HUES48 (cell line): ENCODE results near the gene SNRPB.
A peak's percentile ranks its signal among the peaks of the same experiment; 100 is the strongest.

Source experiments
- H3K27ac ChIP-seq: one replicate; pipeline ENCODE4 v1.7.0; 2013; ENCODE audit warnings: low read depth, low read length, inconsistent platforms
- H3K27me3 ChIP-seq: 2 replicates; pipeline ENCODE4 v1.6.1; 2013; ENCODE audit warnings: mild to moderate bottlenecking, low read length; ENCODE audit not compliant: control insufficient read depth, insufficient read depth
- H3K36me3 ChIP-seq: 2 replicates; pipeline ENCODE4 v1.6.1; 2013; ENCODE audit warnings: low read length; ENCODE audit not compliant: control insufficient read depth, insufficient read depth
- H3K4me1 ChIP-seq: 2 replicates; pipeline ENCODE4 v1.6.1; 2013; ENCODE audit warnings: mild to moderate bottlenecking, low read length; ENCODE audit not compliant: control insufficient read depth, insufficient read depth
- H3K4me3 ChIP-seq: 2 replicates; pipeline ENCODE4 v1.5.1; 2013; ENCODE audit warnings: mild to moderate bottlenecking, low read depth, low read length
- H3K9ac ChIP-seq: 2 replicates; pipeline ENCODE4 v1.6.1; 2013; ENCODE audit warnings: mild to moderate bottlenecking, low read depth, low read length, moderate library complexity
- H3K9me3 ChIP-seq: 2 replicates; pipeline ENCODE4 v1.6.1; 2013; ENCODE audit warnings: low read length; ENCODE audit not compliant: control insufficient read depth, insufficient read depth

The SNRPB gene

DNA sequence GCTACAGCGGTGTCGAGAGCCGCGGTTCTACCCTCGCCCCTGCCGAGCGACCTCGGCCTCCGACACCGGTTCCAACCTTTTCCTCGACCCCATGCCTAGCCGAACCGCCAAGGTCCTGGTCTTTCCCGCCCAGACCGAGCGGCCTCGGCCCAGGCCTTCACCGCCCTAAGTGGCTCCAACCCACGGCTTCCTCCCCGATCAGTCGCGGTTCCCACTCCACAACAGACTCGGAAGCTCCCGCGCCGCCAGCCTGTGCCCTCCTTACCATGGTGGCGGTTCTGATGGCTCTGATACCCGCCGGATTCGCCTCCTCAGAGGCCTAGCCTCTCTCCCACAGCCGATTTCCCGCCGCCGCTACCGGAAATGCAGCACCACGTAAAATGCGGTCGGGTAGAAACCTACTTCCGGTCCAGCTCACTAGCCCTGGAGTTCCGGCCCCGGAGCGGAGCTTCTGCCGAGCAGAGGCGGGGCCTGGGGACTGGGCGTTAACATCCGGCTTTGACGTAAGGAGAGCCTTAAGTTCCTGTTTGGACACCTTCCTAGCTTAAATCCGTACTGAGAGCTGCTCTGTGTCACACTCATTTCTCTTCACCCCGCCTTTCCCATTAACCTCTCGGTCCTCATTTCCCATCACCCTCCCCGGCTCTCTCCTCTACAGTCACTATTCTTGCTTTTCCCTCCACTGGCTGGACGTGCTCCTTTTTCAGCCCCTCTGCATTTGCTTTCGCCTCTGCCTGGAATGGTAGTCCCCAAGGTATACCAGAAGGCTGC, at the start of gene SNRPB:
TSS of gene SNRPB (minus strand) at position 367 of the 771 bp plus-strand sequence. CDS start at position 268, 99 bp downstream.
- H3K9me3 ChIP-seq: no peaks in the 10 kb centered on the region
- H3K27me3 ChIP-seq: no peaks in the 10 kb centered on the region
- peak within 1 kb of the TSS; percentile 95 for H3K27ac ChIP-seq
- peaks cover 11% of the 10 kb centered on the region; the same call in 1 of the 2 replicates for H3K4me1 ChIP-seq
- H3K36me3 ChIP-seq: peaks cover 36% of the 10 kb centered on the region
- peak within 1 kb of the TSS; percentile 98 for H3K4me3 ChIP-seq
- peak within 1 kb of the TSS; percentile 100 for H3K9ac ChIP-seq

DNA sequence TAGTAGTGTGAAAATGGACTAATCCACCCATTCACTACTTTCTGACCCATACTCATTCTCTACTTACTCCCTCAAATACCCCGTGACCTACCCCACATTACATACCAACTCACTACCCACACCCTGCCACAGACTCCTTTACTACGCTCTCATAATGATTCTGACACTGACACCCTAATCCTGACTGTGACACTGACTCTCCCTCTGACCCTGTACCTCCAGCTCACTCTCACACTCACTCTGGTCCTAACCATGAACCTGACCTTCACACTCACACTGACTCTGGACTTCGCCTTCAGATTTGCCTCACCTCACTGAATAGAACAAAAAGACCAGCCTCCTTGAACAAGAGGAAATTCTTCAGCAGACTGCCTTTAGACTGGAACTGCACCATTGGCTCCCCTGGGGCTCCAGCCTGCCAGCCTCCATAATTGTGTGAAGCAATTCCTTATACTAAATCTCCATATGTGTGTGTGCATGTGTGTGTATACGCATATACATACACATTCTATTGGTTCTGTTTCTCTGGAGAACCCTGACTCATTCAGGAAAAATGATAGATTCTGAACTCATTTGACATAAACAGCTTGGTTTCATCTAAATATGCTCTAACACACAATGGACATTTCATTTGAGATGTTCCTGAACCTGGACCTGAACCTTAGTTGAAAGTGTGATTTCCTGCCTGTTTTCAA, 48.7 kb upstream of the SNRPB start:
- Histone ChIP-seq H3K4me3 (no peak overlapping the region), H3K27ac (no peak overlapping the region), H3K36me3 (no peaks in the 10 kb centered on the region), H3K9ac (no peak overlapping the region), H3K9me3 (no peaks in the 10 kb centered on the region), H3K27me3 (peaks cover 99% of the 10 kb centered on the region), H3K4me1 (no peaks in the 10 kb centered on the region)

DNA sequence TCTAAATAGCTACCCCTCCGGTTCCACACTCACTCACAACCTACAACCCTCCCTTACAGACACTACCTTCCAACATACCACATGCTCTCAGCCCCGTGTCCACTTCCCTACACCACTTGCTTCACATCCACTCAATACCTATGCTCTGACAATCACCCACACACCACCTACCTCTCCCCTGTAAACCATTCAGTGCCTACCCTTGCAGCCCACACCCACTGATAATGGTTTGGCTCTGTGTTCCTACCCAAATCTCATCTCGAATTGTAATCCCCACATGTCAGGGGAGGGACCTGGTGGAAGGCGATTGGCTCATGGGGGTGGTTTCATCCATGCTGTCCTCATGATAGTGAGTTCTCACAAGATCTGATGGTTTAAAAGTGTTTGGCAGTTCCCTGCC, 48.0 kb upstream of the SNRPB start:
- peaks cover 99% of the 10 kb centered on the region for H3K27me3 ChIP-seq

DNA sequence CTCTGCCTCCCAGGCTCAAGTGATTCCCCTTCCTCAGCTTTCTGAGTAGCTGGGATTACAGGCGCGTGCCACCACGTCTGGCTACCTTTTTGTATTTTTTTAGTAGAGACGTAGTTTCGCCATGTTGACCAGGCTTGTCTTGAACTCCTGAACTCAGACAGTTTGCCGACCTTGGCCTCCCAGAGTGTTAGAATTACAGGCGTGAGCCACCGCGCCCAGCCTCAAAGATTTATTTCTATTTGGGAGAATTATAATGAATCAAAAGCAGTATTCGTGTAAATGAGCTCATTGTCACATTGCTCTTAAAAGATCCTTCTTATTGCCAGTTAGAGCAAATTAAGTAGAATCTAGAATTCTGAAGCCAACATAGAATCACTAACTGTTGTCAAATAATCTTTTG, 47.5 kb upstream of the SNRPB start:
- Histone ChIP-seq H3K9ac (no peak overlapping the region), H3K9me3 (no peaks in the 10 kb centered on the region), H3K27ac (no peak overlapping the region), H3K4me3 (no peak overlapping the region), H3K27me3 (peaks cover 99% of the 10 kb centered on the region), H3K4me1 (no peaks in the 10 kb centered on the region), H3K36me3 (no peaks in the 10 kb centered on the region)

More for the DNA sequence above, 48.0 kb upstream of the SNRPB start:
- Histone ChIP-seq H3K9me3 (no peaks in the 10 kb centered on the region), H3K36me3 (no peaks in the 10 kb centered on the region), H3K4me1 (no peaks in the 10 kb centered on the region), H3K27ac (no peak overlapping the region), H3K4me3 (no peak overlapping the region), H3K9ac (no peak overlapping the region)

DNA sequence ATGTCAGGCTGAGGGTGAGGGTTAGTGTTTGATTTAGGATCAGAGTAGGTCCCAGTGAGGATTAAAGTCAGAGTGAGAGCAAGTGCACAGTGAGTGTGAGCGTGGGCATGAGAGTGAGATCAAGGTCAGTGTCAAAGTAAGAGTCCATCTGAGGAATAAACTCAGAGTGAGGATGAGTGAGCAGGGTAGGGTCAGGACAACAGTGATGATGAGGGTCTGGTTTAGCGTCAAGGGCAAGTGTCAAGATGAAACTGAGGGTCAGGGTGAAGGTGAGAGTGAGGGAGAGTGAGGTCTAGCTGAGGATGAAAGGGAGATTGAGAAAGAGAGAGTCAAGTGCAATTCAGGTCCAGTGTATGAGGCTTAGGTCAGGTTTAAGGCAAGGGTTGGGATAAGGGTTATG, 45.8 kb upstream of the SNRPB start:
- Histone ChIP-seq H3K4me1 (no peaks in the 10 kb centered on the region), H3K36me3 (no peaks in the 10 kb centered on the region), H3K27ac (no peak overlapping the region), H3K9ac (no peak overlapping the region), H3K4me3 (no peak overlapping the region), H3K27me3 (peaks cover 99% of the 10 kb centered on the region), H3K9me3 (no peaks in the 10 kb centered on the region)

DNA sequence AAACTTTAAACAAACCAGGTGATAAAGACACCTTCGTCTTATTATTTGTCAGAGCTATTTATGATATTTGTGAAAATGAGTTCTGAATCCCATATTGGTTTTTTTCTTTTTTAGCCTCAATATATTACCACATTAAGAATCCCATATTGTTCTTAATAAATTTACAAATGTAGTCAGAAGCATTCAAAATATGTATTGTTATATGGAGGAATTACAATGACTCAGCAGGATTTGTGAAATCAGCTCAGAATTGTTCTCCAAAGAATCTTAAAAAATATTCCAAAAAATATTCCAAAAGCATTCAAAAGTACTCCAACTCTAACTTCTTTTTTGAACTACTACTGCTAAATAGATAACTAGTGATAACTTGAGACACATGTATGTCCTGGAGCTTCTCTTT, 44.6 kb upstream of the SNRPB start:
- Histone ChIP-seq H3K4me3 (no peak overlapping the region), H3K36me3 (no peaks in the 10 kb centered on the region), H3K27me3 (peaks cover 99% of the 10 kb centered on the region), H3K9ac (no peak overlapping the region), H3K27ac (no peak overlapping the region), H3K9me3 (no peaks in the 10 kb centered on the region), H3K4me1 (no peaks in the 10 kb centered on the region)

DNA sequence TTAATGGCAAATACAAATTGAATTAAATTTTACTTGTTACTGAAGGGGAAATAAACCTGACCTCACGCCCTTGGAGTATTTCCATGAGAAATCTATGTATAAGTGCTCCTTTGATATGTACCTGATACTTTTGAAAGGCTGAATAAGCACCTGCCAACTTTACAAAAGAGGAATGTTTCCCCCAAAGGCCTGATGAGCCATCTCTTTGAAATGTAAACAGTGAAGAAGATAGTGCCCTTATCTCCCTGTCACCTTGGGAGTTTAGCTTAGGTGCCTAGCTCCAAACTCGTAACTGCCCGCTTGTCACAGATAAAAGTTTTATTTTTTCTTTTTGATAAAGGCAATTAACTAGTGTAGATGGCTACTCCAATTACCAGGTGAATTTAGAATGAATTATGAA, 39.2 kb upstream of the SNRPB start:
- no peaks in the 10 kb centered on the region for H3K36me3 ChIP-seq
- peaks cover 71% of the 10 kb centered on the region for H3K27me3 ChIP-seq
- no peaks in the 10 kb centered on the region for H3K4me1 ChIP-seq
- H3K9me3 ChIP-seq: no peaks in the 10 kb centered on the region
- H3K27ac ChIP-seq: no peak overlapping the region
- H3K4me3 ChIP-seq: peak overlapping the region; percentile 83; the same call in 1 of the 2 replicates
- H3K9ac ChIP-seq: no peak overlapping the region

DNA sequence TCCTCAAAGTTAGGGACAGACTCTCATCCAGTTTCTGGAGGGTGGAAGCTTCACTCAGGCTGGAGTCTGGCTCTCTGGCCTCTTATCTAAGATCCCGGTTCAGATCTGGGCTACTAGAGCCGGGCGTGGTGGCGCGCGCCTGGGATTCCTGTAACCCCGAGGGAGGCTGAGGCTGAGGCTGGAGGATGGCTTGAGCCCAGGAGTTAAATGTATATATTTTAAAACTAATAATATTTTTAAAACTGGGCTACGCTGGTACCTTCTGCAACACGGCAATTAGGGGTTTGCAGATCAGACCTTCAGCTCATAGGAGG, 38.8 kb upstream of the SNRPB start:
- Histone ChIP-seq H3K9ac (no peak overlapping the region), H3K36me3 (no peaks in the 10 kb centered on the region), H3K9me3 (no peaks in the 10 kb centered on the region), H3K4me3 (peak overlapping the region; percentile 83), H3K4me1 (no peaks in the 10 kb centered on the region), H3K27me3 (peaks cover 67% of the 10 kb centered on the region), H3K27ac (peak overlapping the region; percentile 75)

DNA sequence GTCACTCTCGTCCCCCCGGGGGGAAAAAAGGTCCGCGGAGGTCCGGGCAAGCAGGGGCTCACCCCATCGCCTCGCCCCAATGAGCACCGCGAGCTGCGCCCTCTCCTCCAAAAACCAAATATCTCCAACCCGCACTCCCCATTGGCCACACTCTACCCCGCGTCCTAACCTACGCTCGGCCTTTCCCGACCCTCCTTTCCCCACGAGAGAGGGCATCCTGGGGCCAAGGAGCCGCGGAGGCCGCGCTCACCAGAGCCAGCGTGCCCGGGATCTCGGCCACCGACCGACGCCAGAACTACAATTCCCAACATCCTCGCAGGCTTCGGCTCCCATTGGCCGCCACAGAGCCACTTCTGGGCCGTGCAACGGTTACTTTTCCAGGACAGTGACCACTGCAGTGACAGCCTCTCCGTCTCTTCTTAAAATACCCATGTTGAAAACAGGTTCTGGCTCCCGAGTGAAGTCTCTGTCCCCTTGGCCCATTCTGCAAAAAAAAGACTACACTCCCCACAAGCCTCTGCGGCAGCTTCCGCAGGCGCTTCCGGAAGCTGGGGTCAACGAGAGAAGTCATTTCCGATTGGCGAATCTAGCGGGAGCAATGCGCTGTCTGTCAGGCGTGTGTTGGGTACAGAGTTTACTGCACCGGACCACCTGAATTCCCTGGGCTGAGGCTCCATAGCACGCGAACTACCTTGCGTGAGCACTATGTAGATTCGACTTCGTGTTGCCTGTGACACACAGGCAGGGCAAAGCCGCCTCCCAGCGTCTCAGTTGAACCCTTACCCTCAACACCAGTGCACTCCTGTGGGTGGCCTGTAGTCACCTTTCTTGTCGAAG, 38.3 kb upstream of the SNRPB start, which contains the start of gene ZNF343:
TSS of gene ZNF343 (minus strand) at position 285 of the 837 bp plus-strand sequence. CDS start 15,020 bp downstream, outside the sequence.
- H3K9me3 ChIP-seq: no peaks in the 10 kb centered on the region
- peak within 1 kb of the TSS; percentile 75 for H3K27ac ChIP-seq
- peaks cover 61% of the 10 kb centered on the region for H3K27me3 ChIP-seq

DNA sequence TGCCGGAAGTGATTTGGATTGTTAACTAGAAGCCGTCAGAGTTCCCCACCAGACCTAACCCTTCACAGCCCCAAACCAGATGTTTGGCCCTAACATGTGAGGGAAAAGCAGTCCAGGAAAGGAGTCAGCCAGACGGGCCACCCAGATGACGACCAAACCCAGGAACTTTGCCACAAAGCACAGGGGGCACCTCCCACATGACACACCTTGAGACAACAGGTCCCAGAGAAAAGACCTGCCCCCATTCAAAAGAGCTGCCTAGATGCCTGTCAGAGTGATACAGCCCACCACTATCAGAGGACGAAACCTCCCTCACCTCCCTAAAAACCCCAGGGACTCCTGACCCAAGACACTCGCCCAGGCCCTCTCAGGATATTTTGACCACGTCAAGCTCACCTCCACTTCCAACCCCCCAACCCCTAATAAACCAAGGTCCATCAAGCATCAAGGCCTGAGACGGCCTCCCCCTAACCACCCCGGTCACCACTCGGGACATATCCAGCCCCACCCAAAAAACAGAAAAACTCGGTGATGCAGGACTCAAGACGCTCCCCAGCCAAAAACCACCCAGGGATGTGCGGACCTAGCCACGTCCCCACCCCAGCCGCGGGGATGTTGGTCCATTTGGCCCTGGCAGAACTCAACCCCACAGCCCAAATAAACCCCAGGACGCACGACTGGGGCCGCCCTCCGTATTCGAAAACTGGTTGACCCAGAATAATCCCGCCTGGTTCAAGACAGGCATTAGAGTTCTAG, 37.5 kb upstream of the SNRPB start:
- Histone ChIP-seq H3K4me1 (no peaks in the 10 kb centered on the region), H3K27me3 (peaks cover 53% of the 10 kb centered on the region), H3K9ac (no peak overlapping the region; the same call in 1 of the 2 replicates), H3K36me3 (no peaks in the 10 kb centered on the region), H3K4me3 (peak overlapping the region; percentile 83), H3K27ac (no peak overlapping the region), H3K9me3 (no peaks in the 10 kb centered on the region)

More for the DNA sequence above, 38.3 kb upstream of the SNRPB start, which contains the start of gene ZNF343:
- Histone ChIP-seq H3K4me3 (peak within 1 kb of the TSS; percentile 83), H3K36me3 (no peaks in the 10 kb centered on the region), H3K4me1 (no peaks in the 10 kb centered on the region), H3K9ac (peak within 1 kb of the TSS; percentile 59; the same call in 1 of the 2 replicates)
